ENCODE data around the gene IFT27.

GRCh38 chr22:36722055-36722454, 53.9 kb downstream of the IFT27 start:
- TF ChIP-seq EP300 (IDR thresholded peaks at IDR 0.05) (no peak), CTCF (IDR thresholded peaks at IDR 0.05) (no peak), POLR2A (IDR thresholded peaks at IDR 0.05) (no peak)

All from ovary (tissue), 3 donors.